Activated CD8-positive, alpha-beta T cell treated with anti-CD3 and anti-CD28 coated beads for 36 hours (primary cell): ENCODE results near the gene NAPG. TPM values are rescaled to one million over a fixed set of nuclear protein-coding genes. Genes with fewer than 3 reads are reported as not detected.
A peak's percentile ranks its signal among the peaks of the same experiment; 100 is the strongest.

Experiments used
- ATAC-seq: fragments of 200-7000 bp; cut with Tn5 transposase; one replicate; pipeline ENCODE4 v1.10.0; 2021; ENCODE audit warnings: mild to moderate bottlenecking, moderate library complexity
- CTCF ChIA-PET: fragments of 350-600 bp; sonication (Branson Sonifier 250); formaldehyde crosslinking; loops from one replicate; lab custom pipeline; 2021; ENCODE audit warnings: antibody characterized with exemption; lab: Charles Lee
- POLR2A ChIA-PET: fragments of 350-600 bp; sonication (Branson Sonifier 250); formaldehyde crosslinking; loops from one replicate; lab custom pipeline; 2021; ENCODE audit warnings: antibody characterized with exemption; lab: Charles Lee
- DNase-seq: peaks from one replicate; pipeline ENCODE4 v3.0.0-alpha.2; 2020
- H3K27ac Mint-ChIP-seq: one replicate; pipeline ENCODE4 v1.8.0; 2021; ENCODE audit warnings: mild to moderate bottlenecking, mixed read lengths
- H3K27me3 Mint-ChIP-seq: one replicate; pipeline ENCODE4 v1.8.0; 2021; ENCODE audit warnings: mixed read lengths
- H3K36me3 Mint-ChIP-seq: one replicate; pipeline ENCODE4 v1.8.0; 2021; ENCODE audit warnings: low read depth, mixed read lengths
- H3K4me1 Mint-ChIP-seq: one replicate; pipeline ENCODE4 v1.8.0; 2021; ENCODE audit warnings: low read depth, mixed read lengths
- H3K4me3 Mint-ChIP-seq: one replicate; pipeline ENCODE4 v1.8.0; 2021; ENCODE audit warnings: mild to moderate bottlenecking, moderate library complexity, mixed read lengths
- H3K9me3 Mint-ChIP-seq: one replicate; pipeline ENCODE4 v1.8.0; 2021; ENCODE audit warnings: mixed read lengths
- intact Hi-C: fragments of 100-400 bp; cut with micrococcal nuclease; formaldehyde crosslinking; loops from one replicate; pipeline ENCODE4 v1.10.0; 2022
- total RNA-seq, 2 experiments: library from RNA; stranded (reverse); gene quantifications; one replicate each; pipeline ENCODE4 v1.2.3, GENCODE V29; 2021
- TF ChIP-seq, protein P1 (sequence below): fragments of 200-600 bp; IDR thresholded peaks from one replicate; pipeline ENCODE4 v1.8.0; 2022; ENCODE audit warnings: antibody characterized with exemption, mild to moderate bottlenecking

The NAPG gene
- total RNA-seq, 2 experiments from 2014 or later: 27.5 to 29.7 TPM

DNA sequence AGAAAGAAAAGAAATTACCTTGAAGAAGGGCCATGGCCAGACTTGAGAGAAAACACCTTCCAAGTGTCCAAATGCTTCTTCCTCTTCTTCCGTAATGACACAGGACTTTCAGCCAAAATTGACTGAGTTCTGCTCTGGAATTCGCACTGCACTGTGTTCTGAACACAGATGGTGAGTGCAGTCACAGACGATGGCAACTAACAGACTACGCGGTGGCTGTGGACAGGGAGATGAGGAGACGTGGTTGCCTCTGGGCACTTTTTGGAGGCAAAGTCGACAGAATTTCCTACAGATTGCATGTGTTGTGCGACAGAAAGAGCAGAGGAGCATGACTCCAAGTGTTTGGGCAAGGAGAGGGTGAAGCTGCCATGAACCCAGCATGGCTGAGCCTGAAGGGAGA is 4.3 kb upstream of the NAPG start:
- Mint-ChIP-seq H3K27ac (no peak overlapping the region), H3K36me3 (no peaks in the 10 kb centered on the region), H3K9me3 (no peaks in the 10 kb centered on the region), H3K27me3 (peaks cover 20% of the 10 kb centered on the region), H3K4me1 (peaks cover 22% of the 10 kb centered on the region), H3K4me3 (no peak overlapping the region)
- ChIA-PET POLR2A (interaction anchor here (0.9 kb wide), 1 partner anchor 18 kb away, joined by 3 read pairs; no protein-coding TSS in a partner anchor), CTCF (interaction anchor here (1.2 kb wide), 1 partner anchor 39 kb away, joined by 5 read pairs; no protein-coding TSS in a partner anchor)
- intact Hi-C loops: loop anchor here (2.0 kb wide), 1 partner anchor 551 kb away; no protein-coding TSS in a partner anchor
- TF ChIP-seq, protein P1, sequence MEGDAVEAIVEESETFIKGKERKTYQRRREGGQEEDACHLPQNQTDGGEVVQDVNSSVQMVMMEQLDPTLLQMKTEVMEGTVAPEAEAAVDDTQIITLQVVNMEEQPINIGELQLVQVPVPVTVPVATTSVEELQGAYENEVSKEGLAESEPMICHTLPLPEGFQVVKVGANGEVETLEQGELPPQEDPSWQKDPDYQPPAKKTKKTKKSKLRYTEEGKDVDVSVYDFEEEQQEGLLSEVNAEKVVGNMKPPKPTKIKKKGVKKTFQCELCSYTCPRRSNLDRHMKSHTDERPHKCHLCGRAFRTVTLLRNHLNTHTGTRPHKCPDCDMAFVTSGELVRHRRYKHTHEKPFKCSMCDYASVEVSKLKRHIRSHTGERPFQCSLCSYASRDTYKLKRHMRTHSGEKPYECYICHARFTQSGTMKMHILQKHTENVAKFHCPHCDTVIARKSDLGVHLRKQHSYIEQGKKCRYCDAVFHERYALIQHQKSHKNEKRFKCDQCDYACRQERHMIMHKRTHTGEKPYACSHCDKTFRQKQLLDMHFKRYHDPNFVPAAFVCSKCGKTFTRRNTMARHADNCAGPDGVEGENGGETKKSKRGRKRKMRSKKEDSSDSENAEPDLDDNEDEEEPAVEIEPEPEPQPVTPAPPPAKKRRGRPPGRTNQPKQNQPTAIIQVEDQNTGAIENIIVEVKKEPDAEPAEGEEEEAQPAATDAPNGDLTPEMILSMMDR: no peak
- ATAC-seq: no peak
- DNase-seq: no peak

- no peak overlapping the region for H3K27ac Mint-ChIP-seq
Observed at GRCh38 chr18:10522574-10522973, 3.3 kb upstream of the NAPG start.

GRCh38 chr18:10523544-10523943 is 2.3 kb upstream of the NAPG start:
- intact Hi-C loops: no loop called here
- no peak overlapping the region for H3K4me3 Mint-ChIP-seq
- H3K4me1 Mint-ChIP-seq: peaks cover 35% of the 10 kb centered on the region
- DNase-seq: no peak
- no peaks in the 10 kb centered on the region for H3K9me3 Mint-ChIP-seq
- H3K27me3 Mint-ChIP-seq: peaks cover 15% of the 10 kb centered on the region
- ChIA-PET CTCF (no interaction called here), POLR2A (no interaction called here)
- TF ChIP-seq, protein P1: no peak
- no peaks in the 10 kb centered on the region for H3K36me3 Mint-ChIP-seq
- ATAC-seq: no peak
- H3K27ac Mint-ChIP-seq: no peak overlapping the region

More at GRCh38 chr18:10522574-10522973, 3.3 kb upstream of the NAPG start:
- POLR2A ChIA-PET: interaction anchor here (0.9 kb wide), 1 partner anchor 19 kb away, joined by 3 read pairs; no protein-coding TSS in a partner anchor
- TF ChIP-seq, protein P1: no peak
- intact Hi-C loops: no loop called here
- peaks cover 28% of the 10 kb centered on the region for H3K4me1 Mint-ChIP-seq
- H3K9me3 Mint-ChIP-seq: no peaks in the 10 kb centered on the region
- no peaks in the 10 kb centered on the region for H3K36me3 Mint-ChIP-seq
- peaks cover 19% of the 10 kb centered on the region for H3K27me3 Mint-ChIP-seq
- H3K4me3 Mint-ChIP-seq: no peak overlapping the region
- ATAC-seq (no peak), DNase-seq (no peak)
- CTCF ChIA-PET: interaction anchor here (0.9 to 1.2 kb wide), 2 partner anchors 10 to 38 kb away, joined by 3 to 5 read pairs; no protein-coding TSS in a partner anchor

GRCh38 chr18:10524507-10525370 is 1.1 kb upstream of the NAPG start:
- H3K27me3 Mint-ChIP-seq: peaks cover 6% of the 10 kb centered on the region
- CTCF ChIA-PET: no interaction called here
- H3K36me3 Mint-ChIP-seq: no peaks in the 10 kb centered on the region
- TF ChIP-seq, protein P1: no peak
- H3K4me1 Mint-ChIP-seq: peaks cover 42% of the 10 kb centered on the region
- POLR2A ChIA-PET: no interaction called here
- H3K4me3 Mint-ChIP-seq: peak overlapping the region; percentile 89
- intact Hi-C loops: no loop called here
- peak overlapping the region; percentile 88 for H3K27ac Mint-ChIP-seq
- peak; percentile 63 for DNase-seq
- no peaks in the 10 kb centered on the region for H3K9me3 Mint-ChIP-seq
- ATAC-seq: no peak

- no peaks in the 10 kb centered on the region for H3K9me3 Mint-ChIP-seq
- H3K4me3 Mint-ChIP-seq: peak overlapping the region; percentile 89
- peaks cover 44% of the 10 kb centered on the region for H3K4me1 Mint-ChIP-seq
- POLR2A ChIA-PET: no interaction called here
- H3K27ac Mint-ChIP-seq: peak overlapping the region; percentile 88
- ATAC-seq (no peak), DNase-seq (no peak)
- peaks cover 6% of the 10 kb centered on the region for H3K27me3 Mint-ChIP-seq
- CTCF ChIA-PET: interaction anchor here (1.0 kb wide), 1 partner anchor 35 kb away, joined by 3 read pairs; no protein-coding TSS in a partner anchor
- H3K36me3 Mint-ChIP-seq: no peaks in the 10 kb centered on the region
- TF ChIP-seq, protein P1: no peak
- intact Hi-C loops: no loop called here
Observed at GRCh38 chr18:10525371-10525691, 496 bp upstream of the NAPG start.
